Choroid plexus epithelial cell (primary cell): ENCODE data around the gene UBAP2.

Experiments
- DNase-seq: peaks from one replicate; pipeline ENCODE4 v3.0.0-alpha.2; 2010; ENCODE audit warnings: low read depth
- H3K4me3 ChIP-seq: 2 replicates; pipeline ENCODE4 v1.5.1; 2011; ENCODE audit warnings: low read depth, mild to moderate bottlenecking, control low read depth, low read length, moderate library complexity
- CTCF ChIP-seq: conservative IDR thresholded peaks from 2 replicates; pipeline ENCODE4 v1.5.1; 2011; ENCODE audit warnings: low read depth, mild to moderate bottlenecking, control low read depth, inconsistent platforms, low read length, moderate library complexity

UBAP2 gene

GRCh38 chr9:33946779-33947535 lies 101.7 kb downstream of the UBAP2 start:
- no peak overlapping the region for H3K4me3 ChIP-seq
- peak; percentile 96 for DNase-seq
- TF ChIP-seq CTCF: no peak

GRCh38 chr9:33943389-33943788 lies 105.3 kb downstream of the UBAP2 start:
- no peak overlapping the region for H3K4me3 ChIP-seq
- peak; percentile 28 for DNase-seq
- no peak for TF ChIP-seq CTCF

- no peak overlapping the region for H3K4me3 ChIP-seq
- TF ChIP-seq CTCF: peak; percentile 59
- DNase-seq: peak; percentile 89
Measured at GRCh38 chr9:33942471-33943083, 106.1 kb downstream of the UBAP2 start.

GRCh38 chr9:33939924-33940874 lies 108.5 kb downstream of the UBAP2 start:
- no peak for TF ChIP-seq CTCF
- no peak overlapping the region for H3K4me3 ChIP-seq
- DNase-seq: no peak

GRCh38 chr9:33934188-33934878 lies 114.4 kb downstream of the UBAP2 start:
- DNase-seq: no peak
- H3K4me3 ChIP-seq: no peak overlapping the region
- no peak for TF ChIP-seq CTCF

GRCh38 chr9:33932078-33932807 lies 116.4 kb downstream of the UBAP2 start:
- no peak overlapping the region for H3K4me3 ChIP-seq
- no peak for TF ChIP-seq CTCF
- DNase-seq: no peak
